ENCODE measurements around the gene COL18A1.
A peak's percentile ranks its signal among the peaks of the same experiment; 100 is the strongest.

The COL18A1 gene

DNA sequence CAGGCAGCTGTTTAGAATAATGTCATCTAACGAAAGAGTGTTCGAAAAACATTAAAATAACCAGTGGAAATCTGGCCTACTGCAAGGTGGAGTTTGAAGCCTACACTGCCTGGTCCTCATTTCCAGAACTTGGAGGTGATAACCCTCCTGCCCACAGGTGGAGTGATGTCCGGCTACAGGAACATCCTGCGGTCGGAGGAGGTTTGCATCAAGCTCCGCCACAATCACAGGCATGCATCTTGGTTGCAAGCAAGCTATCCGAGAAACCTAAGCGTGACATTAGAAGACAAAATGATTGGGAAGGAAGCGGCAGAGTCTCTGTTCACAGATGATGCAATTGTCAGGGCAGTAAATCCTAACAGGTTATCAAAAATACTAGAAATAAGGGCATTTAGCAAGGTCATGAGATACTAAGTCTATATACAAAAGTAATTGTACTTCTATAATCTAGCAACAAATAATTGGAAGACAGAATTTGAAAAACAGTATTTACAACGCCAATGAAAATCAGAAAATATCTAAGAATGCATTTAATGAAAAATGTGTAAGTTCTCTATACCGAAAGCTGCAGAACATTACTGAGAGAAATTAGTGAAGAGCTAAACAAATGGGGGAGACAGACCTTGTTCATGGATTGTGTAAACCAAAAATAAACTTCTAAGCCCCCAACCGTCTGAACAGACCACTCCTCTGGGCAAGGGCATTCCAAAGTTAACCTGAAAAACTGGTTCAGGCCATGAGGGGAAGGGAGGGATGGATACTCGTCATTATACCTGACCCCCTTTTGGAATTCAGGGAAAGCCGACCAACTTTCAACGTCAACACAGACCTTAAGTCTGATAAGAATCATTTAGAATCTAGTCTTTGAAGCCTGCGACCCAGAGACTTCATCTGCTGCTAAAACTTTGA, 141.9 kb downstream of the COL18A1 start:
- DNase-seq (ENCODE audit: low spot score) = peak; percentile 20

DNA sequence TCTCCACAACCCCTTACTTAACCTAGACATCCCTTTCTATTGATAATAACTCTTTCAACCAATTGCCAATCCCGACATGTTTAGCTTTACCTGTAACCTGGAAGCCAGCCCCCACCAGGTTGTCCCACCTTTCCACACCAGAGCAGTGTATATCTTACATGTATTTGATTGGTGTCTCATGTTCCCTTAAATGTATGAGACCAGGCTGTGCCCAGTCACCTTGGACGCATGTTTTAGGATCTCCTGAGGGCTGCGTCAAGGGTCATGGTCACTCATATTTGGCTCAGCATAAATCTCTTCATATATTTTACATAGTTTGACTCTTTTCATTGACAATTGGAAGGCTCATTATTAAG, 142.6 kb downstream of the COL18A1 start:
- DNase-seq (ENCODE audit: low spot score) = no peak

DNA sequence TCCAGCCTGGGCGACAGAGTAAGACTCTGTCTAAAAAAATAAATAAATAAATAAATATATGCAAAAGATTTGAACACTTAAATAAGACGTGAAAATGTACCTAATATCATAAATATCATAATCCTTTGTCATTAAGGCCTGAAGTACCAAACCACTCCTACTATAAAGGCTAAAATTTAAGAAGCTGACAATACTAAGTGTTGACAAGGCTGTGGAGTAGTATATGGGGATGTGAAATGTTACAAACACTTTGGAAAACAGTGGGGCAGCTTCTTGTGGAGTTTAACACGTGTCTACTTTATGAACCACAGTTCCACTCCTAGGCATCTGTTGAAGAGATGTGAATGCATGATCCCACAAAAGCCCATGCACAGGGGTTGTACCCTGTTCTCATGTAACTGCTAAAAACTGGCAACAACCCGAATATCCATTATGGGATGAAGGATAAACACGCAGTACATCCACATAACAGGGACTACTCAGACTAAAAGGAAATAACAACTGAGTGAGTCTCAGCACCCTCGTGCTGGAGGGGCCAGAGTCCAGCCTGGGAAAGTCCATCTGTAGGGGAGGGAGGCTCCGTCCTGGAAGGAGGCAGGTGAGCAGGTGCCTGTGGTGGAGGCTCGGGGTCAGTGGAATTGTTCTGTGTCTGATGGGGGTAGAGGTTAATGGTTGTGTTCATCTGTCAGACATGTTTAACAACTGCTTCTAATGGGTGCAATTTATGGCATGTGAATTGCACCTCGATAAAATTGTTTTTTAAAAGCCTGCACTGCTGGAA, 143.9 kb downstream of the COL18A1 start:
- DNase-seq (ENCODE audit: low spot score) = peak; percentile 50

DNA sequence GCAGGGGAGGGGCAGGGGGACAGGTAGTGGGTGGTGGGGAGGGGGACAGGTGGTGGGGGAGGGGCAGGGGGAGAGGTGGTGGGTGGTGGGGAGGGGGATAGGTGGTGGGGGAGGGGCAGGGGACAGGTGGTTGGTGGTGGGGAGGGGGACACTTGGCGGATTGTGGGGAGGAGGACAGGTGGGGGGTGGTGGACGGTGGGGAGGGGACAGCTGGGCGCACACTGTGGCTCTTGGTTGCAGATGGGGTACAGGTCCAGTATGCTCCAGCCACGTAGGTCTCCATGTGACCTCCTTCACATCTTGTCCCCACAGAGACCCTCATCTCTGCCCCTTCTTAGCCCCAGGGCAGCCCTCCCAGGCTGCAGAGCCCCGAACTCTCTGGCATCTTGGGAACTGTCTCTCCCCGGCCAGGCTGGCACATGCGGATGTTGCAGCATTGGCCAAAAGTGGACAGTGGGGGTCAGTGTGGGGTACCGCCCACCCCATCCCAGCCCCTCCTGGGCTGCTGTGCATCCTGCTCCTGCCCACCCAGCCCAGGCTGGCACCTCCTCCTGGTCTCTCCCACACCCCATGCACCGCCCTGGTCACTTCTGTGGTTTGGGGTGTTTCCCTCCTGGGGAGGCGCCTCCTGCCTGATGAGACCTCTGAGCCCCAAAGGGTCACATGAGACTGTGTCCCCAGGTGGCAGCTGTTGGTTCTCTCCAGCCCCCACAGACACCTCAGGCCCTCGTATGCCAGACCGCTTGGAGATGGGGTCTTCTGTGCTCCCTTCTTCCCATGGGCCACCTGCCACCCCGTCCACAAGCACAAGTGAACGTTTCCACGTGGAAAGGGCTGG, 144.9 kb downstream of the COL18A1 start:
- DNase-seq (ENCODE audit: low spot score) = peak; percentile 22

DNA sequence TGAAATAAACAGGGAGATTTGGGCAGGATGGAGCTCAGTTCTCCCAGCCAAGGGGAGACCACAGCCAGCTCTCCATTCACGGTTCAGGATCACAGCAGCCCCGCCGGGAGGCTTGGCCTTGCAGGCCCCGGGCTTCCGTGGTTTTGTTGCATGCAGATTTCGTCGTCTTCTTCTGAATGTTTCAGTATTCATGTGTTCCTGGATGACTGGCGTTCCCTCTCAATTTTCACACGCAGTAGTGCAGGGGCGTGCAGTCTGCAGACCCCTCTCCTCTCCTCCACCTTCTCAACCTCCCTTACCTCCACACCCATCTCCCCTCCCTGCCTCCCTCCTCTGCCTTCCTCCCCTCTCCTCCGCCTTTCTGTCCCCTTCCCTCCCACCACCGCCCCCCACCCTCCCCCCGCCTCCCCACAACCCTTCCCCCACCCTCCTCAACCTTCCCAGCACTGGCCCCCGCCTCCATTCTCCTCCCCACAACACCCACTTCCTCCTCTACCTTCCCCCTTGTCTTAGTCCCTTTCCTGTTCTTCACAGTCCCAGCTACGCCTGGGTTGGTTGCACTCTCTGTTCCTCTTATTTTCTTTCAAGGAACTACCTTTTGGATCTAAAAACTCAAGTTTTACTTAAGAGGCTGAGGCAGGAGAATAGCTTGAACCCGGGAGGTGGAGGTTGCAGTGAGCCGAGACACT, 145.7 kb downstream of the COL18A1 start:
- DNase-seq (ENCODE audit: low spot score) = no peak

DNA sequence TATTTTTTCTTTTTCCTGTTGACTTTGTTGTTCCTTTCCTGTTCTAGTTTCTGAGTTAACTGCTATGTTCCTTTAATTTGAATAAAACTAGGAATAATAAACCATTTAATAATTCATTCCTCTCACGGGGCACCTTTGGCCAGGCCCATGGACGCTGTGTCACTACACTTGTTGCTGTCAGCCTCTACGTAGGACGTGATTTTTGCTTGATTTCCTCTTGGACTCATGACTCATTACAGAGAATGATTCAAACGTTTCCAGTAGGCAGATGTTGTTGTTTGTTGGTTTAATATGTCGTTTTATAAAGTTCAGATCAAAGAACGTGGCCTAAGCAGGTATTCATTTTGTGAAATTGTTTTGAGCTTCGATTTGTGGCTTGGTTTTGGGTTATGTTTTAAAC, 146.4 kb downstream of the COL18A1 start:
- no peak for DNase-seq (ENCODE audit: low spot score)

DNA sequence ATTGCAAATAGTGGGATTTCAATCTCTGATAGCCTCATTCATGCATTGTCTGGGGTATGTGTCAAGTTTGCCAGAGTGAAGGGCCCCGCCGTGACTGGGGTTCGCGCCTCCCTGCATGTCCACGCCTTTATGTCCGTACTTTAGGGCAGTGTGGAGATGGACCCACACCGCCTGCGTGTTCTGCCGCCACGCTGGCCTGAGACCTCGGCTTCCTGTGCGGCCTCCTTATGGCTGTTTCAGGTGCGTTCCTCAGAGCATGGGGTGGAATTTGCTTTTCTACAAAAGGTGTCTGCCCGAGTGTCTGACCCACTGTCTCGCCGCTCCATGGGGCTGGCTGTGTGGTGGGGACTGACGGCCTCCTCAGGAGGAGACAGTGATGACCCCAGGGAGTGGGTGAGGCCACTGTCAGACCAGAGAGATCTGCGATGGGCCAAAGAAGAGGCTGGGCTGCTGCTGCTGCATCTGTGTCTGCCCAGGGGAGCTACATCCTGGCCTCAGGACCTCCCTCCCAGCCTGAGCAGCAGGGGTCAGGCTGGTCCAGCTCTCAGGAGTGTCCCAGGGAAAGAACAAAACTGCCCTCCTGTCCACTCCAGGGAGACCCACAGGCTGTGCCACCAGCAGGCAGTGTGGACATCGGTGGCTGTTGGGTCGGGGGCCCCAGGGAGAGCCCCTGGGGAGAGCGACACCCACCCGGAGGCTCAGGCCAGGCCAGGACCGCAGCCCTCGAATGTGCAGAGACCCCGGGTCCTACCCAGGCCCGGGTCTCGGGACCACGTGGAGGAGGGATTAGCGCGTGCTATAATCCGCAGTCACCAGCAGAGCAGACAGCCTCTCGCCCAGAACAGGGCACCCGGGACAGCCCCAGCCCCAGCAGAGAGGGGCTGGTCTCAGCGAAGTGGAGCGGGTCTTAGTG, 147.1 kb downstream of the COL18A1 start:
- no peak for DNase-seq (ENCODE audit: low spot score)

DNA sequence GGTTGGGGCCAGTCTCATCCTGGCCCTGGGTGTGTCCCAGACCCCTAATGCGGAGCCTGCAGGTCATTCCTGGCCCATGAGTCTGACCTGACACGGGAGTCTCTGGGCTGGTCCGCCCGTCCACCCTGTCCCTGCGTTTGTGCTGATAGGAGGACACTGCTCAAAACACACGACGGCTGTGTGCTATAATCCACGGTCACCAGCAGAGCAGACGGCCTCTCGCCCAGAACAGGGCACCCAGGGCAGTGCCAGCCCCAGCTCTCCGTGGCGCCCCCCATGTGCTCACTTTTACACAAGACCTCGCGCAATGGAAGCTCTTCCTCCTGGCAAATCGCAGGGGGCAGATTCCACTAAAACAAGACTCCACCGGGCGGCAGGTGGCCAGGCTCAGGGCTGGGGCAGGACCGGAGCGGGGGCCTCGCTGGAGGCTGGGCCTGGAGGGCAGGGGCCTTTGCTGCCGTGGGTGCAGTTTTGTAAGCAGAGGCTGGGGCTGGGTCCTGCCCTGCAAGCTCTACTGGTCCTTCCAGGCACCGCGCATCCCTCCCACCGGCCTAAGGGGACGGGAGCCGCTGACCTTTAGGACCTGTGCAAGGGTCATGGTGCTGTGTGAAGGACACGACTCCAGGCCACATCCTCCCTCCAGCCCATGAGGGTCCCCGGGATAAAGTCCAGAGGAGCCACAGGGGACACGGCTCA, 147.9 kb downstream of the COL18A1 start:
- DNase-seq (ENCODE audit: low spot score) = no peak

DNA sequence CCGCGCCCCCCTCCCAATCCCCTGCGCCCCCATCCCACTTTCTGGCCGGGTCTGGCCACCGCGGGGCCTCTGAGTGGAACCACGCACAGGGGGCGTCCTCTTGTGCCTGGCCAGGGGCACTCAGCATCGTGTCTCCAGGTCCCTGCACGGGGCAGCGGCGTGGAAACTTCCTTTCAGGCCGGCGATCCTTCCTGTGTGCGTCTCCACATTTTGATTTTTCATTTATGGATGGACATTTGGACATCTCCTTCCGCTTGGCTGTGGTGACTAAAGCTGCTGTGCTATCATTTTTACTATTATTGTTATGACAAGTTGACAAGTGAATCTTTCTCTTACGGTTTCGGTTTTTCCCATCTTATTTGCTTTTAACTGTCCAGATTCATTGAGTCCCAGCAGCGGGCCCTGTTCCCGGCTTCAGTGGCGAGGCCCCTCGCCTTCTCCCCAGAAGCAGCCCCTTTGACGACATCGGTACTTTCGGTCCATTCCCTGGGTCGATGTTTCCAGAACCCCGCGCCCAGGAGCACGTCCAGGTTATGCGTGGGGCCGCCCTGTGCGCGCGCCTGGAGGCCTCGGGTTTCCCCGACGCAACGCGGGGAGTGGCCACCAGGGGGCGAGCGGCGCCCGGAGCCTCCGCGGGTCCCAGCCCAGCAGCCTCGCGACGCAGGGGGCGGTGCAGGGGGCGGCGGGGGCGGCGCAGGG, 149.7 kb downstream of the COL18A1 start:
- peak; percentile 91 for DNase-seq (ENCODE audit: low spot score)

DNA sequence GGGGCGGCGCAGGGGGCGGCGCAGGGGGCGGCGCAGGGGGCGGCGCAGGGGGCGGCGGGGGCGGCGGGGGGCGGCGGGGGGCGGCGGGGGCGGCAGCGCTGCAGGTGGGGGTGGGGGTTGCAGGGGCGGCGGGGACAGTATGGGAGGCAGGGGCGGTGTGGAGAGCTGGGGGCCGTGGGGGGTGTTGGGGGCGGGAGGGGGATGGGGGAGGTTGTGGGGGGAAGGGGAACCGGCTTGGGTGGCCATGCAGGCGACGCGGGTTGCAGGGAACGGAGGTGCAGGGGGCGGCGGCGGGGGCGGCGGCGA, 150.2 kb downstream of the COL18A1 start:
- no peak for DNase-seq (ENCODE audit: low spot score)

DNA sequence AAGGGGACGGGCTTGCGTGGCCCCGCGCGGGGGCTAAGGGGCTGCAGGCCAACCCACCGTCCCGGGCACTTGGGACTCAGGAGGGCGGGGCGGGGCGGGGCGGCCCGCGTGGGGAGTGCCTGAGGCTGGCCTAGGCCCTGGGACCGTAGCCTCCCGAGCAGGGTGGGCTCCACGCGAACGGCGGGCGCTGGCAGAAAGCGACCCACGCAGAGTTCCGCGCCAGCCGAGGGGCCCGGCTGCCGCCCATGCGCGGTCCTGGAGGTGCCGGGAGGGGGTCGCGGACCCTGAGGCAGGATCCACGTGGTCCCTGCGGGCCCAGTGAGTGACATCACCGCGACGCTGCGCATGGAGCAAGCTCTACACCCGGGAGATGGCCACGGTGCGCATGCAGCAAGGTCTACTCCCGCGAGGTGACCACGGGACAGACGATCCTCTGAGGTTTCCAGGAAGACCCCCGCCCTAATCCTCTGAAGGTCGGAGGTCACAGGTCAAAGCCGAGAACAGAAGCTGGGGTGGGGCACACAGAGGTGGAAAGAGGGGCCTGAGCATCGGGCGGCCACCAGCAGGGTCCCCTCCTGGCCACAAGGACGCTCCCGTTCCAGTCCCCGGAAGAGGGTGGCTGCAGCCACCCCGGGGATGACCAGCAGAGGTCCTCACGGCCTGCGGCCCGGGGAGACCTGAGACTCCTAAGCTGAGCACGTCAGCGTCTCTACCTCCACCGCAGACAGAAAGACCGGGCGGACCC, 150.8 kb downstream of the COL18A1 start:
- peak; percentile 81 for DNase-seq (ENCODE audit: low spot score)

DNA sequence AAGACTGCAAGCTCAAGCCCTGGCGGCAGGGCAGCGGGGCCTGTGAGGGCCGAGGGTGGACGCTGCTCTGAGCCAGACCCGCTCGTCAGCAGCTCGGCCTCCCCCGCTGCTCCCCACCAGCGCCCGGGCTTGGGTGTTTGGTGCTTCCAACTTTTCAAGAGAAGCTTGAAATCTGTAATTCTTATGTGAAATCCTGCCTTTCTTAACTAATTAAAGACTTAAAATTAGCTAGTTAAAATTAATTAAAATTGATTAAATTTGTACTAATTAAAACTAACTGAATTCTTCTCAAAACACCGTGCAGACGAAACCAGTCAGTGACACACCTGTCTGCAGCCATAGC, 151.3 kb downstream of the COL18A1 start:
- DNase-seq (ENCODE audit: low spot score) = no peak

DNA sequence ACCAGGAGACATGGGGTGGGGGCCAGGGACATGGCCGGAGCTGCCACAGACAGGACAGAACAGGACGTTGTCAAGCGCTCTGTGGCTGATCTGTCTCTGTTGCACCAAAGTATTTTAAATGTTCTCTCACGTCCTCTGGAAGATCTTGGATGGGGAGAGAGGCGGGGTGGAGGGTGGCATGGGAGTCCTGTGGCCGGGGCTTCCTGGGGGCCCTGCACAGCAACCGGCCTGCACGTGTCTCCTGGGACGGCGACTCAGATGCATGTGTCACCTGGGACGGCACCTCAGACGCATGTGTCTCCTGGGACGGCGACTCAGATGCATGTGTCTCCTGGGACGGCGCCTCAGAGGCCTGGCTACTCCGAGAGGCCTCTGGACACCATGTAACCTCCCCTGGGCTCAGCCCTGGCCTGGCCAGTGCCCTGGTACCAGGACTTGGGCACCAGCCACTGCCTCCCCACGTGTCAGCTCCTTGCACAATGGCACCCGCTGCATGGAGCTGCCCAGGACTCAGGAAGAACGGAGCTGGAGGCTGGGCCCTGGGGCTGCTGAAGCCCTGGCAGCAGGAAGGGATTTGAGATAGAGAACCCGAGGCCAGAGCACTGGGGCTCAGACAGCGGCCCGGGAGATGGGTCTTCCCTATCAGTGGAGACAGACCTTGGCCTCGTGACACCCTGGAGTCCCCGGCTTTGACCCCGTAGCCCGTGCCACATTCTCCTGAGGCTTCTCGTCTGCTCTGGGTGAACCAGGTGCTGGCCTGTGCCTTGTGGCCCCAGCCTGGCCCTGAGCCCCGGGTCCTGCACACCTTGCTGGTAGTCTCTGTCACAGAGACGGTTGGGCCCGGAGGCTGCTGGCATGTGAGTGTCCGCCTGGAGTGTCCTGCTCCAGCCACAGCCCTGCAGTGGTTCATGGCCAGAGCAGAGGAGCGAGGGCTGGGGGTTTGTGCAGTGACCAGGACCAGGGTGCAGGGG, 152.0 kb downstream of the COL18A1 start:
- no peak for DNase-seq (ENCODE audit: low spot score)

DNA sequence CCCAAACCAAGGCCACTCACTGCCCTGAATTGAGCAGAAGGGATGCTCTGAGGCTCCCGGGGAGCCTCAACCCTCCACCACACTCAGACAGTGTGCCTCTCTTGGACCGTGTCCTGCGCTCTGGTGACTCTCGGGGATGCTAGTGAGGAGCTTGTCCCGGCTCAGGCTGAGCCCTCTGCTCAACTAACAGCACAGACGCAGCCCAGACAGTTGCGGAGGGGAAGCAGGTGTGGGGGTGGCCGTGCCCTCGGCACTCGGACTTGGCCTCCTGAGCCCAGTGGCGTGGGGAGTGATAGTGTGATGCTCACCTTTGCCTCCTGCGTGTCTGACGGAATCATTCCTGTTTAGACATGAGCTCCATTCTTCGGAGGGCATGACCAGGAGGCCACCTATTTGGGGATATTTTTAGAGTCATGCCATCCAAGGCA, 152.7 kb downstream of the COL18A1 start:
- no peak for DNase-seq (ENCODE audit: low spot score)

DNA sequence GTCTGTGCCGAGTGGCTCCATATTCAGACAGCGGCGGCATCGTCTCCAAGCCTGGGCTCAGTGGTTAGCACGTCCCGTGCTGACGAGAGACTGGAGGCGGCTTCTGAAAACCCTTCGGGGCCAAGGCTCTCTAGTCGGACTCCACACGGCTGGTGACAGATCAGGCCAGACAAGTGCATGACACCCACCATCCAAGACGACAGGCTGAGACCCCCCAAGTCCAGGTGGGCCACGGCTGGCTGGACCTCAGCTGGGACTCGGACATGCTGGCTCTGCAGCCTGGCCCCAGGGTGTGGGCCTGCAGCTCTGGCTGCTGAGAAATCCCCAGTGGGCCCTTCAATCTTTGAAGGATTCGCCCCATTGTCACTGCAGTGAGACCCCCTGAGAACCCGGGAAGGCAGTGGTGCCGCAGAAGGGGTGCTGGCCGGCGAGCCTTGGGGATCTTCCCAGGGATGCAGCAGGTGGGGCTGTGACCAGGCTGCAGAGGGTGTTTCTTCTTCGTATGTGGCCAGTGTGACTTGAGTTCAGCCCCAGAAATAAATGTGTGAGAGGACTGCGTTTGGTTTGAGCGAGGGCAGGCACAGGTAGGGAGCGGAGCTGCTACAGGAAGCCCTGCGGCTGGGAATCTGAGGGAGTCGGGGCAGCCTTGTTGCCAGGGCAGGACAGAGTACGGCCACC, 153.2 kb downstream of the COL18A1 start:
- DNase-seq (ENCODE audit: low spot score) = peak; percentile 28

DNA sequence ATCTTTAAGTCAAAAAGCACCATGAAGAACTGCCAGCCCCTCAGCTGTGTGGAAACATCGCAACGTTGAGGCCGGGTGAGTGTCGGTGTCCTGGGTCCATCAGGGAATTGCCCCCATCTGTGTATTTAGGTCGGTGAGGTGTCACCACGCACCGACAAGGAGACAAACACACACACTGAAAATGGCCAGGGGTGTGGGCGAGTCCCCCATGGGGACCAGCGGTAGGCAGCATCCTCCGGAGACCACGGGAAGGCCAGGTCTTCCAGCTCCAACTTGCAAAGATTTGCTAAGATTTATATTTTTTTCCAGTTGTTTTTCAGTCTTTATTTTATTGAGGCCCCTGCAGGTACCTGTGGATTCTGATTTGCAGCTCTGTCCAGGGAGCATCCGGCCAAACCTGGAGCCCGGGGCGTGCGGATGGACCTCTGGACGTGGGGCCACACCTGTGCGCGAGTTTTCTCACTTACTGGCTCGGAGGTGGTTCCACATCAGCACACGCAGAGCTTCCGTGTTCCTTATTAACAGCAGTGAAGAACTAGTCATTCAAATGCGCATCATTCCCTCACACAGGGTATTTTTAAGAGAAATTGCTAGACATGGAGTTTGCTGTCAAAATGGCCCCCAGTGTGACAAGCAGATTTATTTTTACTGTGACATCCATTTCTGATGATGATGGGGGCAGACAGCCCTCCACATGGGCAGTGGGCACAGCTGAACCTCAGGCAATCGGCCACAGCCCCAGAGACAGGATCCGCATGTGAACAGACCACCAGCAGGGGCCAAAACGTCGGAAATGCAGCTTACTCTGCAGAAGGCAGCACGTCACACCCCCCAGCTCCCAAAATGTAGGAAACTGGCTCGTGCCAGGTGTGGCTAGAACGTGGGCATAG, 154.5 kb downstream of the COL18A1 start:
- DNase-seq (ENCODE audit: low spot score) = no peak

Measured in left forelimb (tissue), 1 donor.